ENCODE results near the gene RPL10A.

DNA sequence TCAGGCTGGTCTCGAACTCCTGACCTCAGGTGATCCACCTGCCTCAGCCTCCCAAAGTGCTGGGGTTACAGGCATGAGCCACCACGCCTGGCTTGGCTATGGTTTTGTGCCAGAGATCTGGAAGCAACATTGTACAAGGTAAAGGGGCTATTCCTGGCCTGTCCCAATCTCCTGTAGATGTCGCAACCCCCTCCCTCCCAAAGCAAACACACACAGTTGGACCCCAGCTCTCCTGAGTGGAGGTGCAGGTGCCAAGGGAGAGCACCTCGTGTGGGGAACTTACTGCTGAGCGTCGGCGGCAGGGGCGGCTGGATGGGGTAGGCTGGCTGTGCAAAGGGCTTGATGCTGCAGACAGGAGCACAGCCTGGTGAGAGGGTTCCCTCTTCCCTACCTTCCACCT lies 8.8 kb downstream of the RPL10A start:
- TF ChIP-seq RARB (CRISPR knock-in tag; IDR thresholded peaks at IDR 0.05) (no peak), SNAI2 (CRISPR knock-in tag; IDR thresholded peaks at IDR 0.05) (no peak)

Data from SK-N-SH treated with all-trans-retinoic acid at 6 μM for 48 hours (cell line).